ENCODE measurements around the gene LZTR1.
"Not testable (repeated sequence)": the region's sequence is repeated elsewhere in the genome, so short reads cannot be mapped to it uniquely, and the experiment has no call there.

Gene LZTR1

DNA sequence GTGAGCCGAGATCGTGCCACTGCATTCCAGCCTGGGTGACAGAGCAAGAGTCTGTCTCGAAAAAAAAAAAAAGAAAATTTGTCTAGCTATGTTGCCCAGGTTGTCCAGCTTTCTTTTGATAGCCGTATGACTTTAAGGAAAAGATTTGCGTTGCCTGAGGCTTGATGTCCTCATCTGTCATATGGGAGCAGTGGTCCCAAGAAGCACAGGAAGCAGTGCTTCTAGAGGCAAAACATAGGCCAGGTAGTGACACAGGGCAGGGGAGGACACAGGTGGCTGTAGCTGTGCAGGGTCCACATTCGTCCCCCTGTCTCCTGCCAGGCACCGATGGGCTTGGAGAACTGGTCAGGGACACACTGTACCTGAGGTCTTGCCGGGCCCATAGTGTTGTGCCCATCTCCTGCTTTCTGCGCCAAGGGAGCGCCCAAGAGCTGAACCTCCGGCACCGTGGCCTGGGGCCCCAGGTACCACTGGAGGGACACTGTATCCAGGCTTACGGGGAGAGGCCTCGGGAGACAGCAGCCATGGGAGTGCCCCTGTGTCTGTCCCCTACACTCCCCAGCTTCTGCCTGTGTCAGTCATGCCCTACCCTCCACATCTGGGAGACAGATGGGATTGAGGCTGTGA, 65.1 kb downstream of the LZTR1 start:
- TF ChIP-seq, protein P1, sequence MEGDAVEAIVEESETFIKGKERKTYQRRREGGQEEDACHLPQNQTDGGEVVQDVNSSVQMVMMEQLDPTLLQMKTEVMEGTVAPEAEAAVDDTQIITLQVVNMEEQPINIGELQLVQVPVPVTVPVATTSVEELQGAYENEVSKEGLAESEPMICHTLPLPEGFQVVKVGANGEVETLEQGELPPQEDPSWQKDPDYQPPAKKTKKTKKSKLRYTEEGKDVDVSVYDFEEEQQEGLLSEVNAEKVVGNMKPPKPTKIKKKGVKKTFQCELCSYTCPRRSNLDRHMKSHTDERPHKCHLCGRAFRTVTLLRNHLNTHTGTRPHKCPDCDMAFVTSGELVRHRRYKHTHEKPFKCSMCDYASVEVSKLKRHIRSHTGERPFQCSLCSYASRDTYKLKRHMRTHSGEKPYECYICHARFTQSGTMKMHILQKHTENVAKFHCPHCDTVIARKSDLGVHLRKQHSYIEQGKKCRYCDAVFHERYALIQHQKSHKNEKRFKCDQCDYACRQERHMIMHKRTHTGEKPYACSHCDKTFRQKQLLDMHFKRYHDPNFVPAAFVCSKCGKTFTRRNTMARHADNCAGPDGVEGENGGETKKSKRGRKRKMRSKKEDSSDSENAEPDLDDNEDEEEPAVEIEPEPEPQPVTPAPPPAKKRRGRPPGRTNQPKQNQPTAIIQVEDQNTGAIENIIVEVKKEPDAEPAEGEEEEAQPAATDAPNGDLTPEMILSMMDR (IDR thresholded peaks at IDR 0.05; ENCODE audit: extremely low read depth, missing control alignments) = no peak
- DNase-seq (ENCODE audit: low spot score) = no peak

DNA sequence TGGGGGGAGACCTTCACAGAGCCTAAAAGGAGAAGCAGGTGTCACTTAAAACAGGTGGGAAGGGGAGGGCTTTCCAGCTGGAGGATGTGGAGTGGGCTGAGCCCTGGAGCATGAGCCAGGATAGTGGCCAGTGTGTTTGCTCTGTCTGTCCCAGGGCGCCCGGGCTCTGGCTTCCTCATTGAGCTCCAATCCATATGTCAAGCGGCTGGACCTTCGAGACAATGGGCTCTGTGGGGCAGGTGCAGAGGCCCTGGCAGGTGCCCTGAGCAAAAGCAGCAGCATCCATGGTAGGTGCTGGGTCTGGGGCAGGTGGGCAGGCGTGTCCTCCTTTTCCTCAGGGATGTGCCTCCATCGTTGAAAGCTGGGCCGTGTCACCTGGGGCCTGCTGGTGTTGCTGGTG, 65.6 kb downstream of the LZTR1 start:
- TF ChIP-seq, protein P1 (IDR thresholded peaks at IDR 0.05; ENCODE audit: extremely low read depth, missing control alignments) = no peak
- DNase-seq (ENCODE audit: low spot score) = no peak

DNA sequence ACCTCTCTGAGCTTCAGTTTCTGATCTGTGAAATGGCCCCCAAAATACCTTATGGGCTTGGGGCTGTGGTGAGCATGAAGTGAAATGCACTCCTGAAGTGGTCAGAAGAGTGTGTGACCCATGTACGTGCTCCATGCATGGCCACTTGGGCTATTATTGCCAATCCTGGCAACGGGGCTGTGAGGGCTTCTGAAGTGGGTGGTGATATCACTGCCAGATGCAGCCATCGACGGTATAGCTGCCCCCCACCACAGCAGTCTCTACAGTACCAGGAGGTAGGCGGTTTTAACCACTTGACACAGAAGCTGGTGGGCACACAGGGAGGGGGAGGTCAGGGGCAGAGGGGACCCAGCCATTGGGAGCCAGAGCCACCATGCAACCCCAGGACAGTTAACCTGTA, 66.4 kb downstream of the LZTR1 start:
- not testable (repeated sequence) for DNase-seq (ENCODE audit: low spot score)
